HTR-8/SVneo (cell line): ENCODE measurements around the gene PLEK.
A peak's percentile ranks its signal among the peaks of the same experiment; 100 is the strongest.

Experiments used
- DNase-seq: peaks from one replicate; pipeline ENCODE4 v3.0.0; 2011; ENCODE audit warnings: low spot score, mixed read lengths; ENCODE audit not compliant: insufficient read length
- FAIRE-seq: peaks from 2 replicates; lab custom pipeline; 2011; peaks lifted over from hg19 to GRCh38; lab: Jason Lieb, UNC

The PLEK gene

GRCh38 chr2:68412127-68412819 lies 47.2 kb downstream of the PLEK start:
- FAIRE-seq, result no peak
- DNase-seq, result no peak

DNA sequence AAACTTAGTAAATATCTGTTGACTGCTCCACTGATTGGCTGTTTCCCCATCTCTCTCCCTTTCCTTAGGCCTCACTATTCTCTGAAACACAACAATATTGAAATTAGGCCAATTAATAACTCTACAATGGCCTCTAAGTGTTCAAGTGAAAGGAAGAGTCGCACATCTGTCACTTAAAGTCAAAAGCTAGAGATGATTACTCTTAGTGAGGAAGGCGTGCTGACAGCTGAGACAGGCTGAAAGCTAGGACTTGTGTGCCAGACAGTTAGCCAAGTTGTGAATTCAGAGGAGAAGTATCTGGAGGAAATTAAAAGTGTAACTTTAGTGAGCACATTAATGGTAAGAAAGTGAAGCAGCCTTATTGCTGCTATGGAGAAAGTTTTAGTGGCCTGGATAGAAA lies 48.4 kb downstream of the PLEK start:
- FAIRE-seq, result no peak
- no peak for DNase-seq

DNA sequence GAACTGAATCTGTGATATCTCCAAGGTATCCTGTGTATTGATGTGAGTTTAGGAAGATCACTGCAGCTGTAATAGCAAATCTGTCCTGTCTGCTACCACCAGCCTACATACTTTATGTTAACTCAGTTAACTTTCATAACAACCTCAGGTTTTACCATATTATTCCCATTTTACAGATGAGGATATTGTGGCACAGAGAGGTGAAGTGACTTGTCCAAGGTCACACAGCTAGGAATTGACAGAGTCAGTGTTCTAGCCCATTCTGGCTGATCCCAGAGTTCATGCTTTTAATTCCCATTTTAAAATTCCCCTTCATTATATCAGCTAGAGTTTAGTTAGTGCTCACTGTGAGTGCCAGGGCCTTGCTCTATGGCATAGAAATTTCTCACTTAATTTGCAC lies 49.4 kb downstream of the PLEK start:
- DNase-seq (no peak), FAIRE-seq (peak; percentile 9)

GRCh38 chr2:68414876-68415275 lies 49.8 kb downstream of the PLEK start:
- no peak for FAIRE-seq

DNA sequence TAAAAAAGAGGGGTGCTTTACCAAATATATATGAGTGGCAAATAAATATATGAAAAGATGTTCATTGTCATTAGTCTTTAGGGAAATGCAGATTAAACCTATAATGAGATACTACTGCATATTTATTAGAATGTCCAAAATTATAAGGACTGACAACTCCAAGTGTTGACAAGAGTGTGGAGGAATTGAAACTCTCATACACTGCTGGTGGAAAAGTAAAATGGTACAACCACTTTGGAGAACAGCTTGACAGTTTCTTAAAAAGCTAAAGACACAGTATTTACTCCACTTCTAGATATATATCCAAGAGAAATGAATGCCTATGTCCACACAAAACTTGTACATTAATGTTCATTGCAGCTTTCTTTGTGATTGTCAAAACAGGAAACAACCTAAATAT lies 50.4 kb downstream of the PLEK start:
- no peak for DNase-seq
- FAIRE-seq, result no peak

More at GRCh38 chr2:68414876-68415275, 49.8 kb downstream of the PLEK start:
- DNase-seq, result no peak

GRCh38 chr2:68416081-68416675 lies 51.1 kb downstream of the PLEK start:
- no peak for DNase-seq
- FAIRE-seq, result no peak

- no peak for DNase-seq
- FAIRE-seq, result no peak
Observed at GRCh38 chr2:68417926-68418325, 52.8 kb downstream of the PLEK start.

- DNase-seq (no peak), FAIRE-seq (no peak)
Observed at GRCh38 chr2:68418419-68418818, 53.3 kb downstream of the PLEK start.

DNA sequence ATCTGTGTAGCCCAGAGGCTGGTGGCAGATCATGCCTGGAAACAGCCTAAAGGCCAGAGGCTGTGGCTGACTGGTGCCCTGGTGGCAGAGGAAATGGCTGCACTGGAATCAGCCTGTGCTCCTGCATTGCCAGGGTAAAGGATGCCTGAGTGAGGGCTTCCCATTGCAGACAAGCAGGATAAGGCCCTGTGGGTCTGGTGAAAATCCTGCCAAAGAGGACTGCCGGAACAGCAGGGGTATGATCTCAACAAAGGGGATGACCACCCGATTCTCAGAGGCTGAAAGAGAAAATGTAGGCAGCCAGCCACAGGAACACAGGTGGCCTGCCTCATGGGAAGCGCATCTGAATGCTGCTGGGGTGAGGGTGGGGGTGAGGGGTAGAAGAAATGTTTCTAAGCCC lies 53.8 kb downstream of the PLEK start:
- FAIRE-seq, result no peak
- DNase-seq, result no peak

GRCh38 chr2:68420254-68420910 lies 55.3 kb downstream of the PLEK start:
- no peak for DNase-seq
- FAIRE-seq, result no peak

DNA sequence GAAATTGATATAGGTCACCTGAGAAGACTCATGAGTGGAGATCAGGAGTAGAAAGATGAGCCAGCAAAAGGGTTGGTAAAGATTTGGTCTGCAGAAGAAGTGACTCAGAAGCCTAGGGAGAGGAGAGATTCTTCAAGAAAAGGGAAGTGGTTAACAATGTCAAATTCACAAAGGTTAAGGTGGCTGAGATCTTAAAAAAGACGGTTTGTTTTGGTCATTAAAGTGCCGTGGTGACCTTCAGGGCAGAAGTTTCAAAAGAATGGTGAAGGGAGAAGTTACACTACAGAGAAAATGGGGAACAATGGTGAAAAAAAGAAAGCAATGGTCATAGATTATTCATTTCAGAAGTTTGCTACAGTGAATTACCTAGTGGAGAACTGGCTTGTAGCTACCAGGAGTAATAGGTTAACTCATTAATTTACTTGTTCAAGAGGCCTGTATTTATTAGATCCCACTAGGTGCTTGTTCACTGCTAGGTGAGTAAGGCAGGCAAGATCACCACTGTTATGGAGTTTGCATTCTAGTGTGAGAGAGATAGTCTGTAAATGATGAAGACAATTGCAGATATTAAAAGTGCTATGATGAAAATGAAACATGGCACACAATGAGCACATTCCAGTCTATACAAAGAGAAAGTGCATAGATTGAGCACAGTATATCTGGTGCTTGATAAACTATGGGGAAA lies 59.0 kb downstream of the PLEK start:
- FAIRE-seq, result no peak
- no peak for DNase-seq

- FAIRE-seq (no peak), DNase-seq (no peak)
Observed at GRCh38 chr2:68425503-68425902, 60.4 kb downstream of the PLEK start.

GRCh38 chr2:68426446-68426845 lies 61.4 kb downstream of the PLEK start:
- no peak for FAIRE-seq
- no peak for DNase-seq

DNA sequence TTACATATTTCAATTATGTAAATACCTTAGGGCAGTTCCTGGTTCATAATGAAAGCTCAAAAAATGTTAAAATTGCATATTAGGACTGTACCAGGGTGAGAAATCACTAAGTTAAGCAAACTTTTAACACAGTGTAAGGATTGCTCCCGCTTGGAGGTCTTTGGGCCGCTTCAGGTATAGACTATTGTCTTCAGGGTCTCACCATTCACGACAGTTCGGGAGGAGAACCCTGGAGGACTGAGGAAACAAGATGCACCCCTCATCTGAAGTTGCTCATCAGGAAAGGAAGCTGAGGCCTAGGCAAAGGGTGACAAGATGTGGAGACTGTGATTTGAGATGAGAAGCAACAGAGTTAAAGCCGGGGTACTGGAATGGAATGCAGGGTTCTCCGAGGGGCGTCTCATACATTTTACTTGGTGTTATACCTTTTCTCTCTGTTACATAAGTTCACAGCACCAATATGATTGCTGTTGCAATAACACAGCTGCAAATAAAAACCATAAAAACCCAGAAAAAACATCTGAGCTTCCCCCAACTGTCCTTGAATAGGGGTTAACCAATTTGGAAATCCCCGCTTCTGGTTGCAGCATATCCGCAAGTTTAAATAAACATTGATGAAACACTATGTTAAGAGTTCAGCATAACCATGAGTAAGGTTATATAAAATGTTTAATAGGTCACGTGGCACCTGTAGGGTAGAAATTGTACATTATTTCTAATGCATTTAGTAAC lies 61.9 kb downstream of the PLEK start:
- DNase-seq (no peak), FAIRE-seq (no peak)

GRCh38 chr2:68428126-68428525 lies 63.0 kb downstream of the PLEK start:
- DNase-seq (no peak), FAIRE-seq (no peak)

- FAIRE-seq (no peak), DNase-seq (no peak)
Observed at GRCh38 chr2:68428746-68429145, 63.7 kb downstream of the PLEK start.

DNA sequence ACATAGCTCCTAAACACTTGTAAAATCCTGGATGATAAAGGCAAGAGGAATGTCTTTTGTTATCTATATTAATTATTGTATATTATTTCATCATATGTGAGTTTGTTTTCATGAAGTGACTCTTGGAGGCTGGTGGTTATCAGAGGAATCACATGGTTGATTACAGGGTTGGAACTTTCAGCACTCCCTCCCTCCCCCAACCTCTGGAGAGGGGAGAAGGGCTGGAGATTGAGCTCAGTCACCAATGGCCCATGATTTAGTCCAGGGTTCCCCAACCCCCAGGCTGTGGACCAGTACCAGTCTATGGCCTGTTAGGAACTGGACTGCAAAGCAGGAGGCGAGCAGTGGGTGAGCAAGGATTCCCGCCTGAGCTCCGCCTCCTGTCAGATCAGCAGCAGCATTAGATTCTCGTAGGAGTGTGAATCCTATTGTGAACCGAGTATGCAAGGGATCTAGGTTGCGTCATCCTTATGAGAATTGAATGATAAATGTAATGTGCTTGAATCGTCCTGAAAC lies 64.3 kb downstream of the PLEK start:
- no peak for FAIRE-seq
- DNase-seq, result no peak

DNA sequence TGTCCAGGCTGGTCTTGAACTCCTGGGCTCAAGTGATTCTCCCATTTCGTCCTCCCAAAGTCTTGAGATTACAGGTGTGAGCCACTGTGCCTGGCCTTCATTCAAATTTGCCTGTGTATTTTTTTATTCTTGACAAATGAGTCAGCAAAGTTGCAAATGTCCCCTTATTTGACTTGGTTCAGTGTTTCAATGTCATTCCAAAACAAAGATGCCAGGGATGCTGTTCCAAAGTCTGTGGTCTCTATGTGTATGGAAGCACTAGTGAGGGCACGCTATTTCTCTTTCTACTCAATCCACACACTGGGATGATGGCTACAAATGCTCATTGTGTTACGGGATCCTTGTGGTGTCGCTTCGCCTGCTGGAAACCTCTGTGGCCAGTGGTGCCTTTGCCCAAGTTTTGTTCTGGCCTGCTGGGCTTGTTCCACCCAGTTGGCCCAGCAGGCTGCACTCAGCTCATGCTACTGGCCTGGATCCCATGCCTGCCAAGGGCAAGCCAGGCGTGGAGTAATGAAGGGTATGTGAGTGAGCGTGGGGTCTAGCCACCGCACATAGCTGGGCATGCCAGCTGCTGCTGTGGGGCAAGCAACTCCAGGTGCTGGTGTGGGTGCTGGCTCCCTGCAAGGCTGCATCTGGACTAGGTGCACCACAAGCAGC lies 66.4 kb downstream of the PLEK start:
- FAIRE-seq, result no peak
- no peak for DNase-seq

DNA sequence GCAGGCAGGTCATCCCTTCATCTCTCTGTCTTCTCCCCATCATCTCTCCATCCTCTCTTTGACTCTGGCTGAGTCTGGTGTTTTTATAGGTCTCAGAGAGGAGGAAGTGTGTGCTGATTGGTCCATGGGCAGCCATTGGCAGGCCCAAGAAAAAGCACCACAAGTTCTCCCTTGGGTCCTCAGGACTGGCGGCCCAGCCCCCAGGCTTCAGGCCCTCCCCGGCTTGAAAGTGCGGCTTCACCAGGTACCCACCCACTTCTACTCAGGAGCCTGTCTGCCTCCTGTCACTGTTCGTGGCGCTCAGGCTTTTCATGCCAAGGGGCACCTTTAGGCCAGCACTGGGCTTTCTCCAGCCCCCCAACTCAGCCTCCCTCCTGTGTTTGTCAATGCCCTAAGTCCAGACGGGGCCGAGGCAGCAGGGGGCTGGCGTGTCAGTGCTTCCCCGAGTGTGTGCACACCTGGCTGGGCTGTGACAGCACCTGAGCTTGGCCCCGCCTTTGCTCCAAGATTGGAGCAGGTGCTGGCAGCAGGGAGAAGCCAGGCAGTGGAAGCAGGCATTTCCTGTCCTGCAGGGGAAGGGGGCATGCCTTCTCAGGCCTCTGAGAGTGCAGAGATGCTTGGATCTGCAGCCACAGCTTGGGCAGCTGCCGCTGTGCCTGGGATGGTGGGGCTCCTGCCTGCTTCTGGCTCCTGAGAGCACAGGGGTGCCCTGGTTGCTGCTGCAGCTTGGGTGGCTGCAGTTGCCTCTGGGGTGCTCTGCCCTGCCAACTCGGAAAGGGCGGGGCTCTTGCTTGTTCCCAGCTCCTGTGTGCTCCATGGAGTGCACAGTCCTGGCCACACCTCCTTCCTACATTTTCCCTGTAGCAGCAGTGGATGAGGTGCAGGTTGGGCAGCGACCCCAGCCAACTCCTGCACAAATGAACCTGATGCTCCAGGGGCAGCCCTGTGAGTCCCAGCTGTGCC lies 67.9 kb downstream of the PLEK start:
- FAIRE-seq (no peak), DNase-seq (no peak)
